ENCODE data around the gene HOXC11.

HOXC11 gene

GRCh38 chr12:54025499-54026405 is 52.8 kb downstream of the HOXC11 start:
- DNase-seq (ENCODE audit: low read depth) = no peak
- TF ChIP-seq CTCF (IDR thresholded peaks at IDR 0.05; ENCODE audit: low read depth, low read length, missing control alignments) = no peak
- in situ Hi-C loops (cut with HindIII; ENCODE audit: low sequenced_read_pairs) = no loop called here
- H3K4me3 ChIP-seq (ENCODE audit: low read depth, low read length) = no peak overlapping the region

GRCh38 chr12:54026640-54027441 is 53.9 kb downstream of the HOXC11 start:
- in situ Hi-C loops (cut with HindIII; ENCODE audit: low sequenced_read_pairs) = no loop called here
- no peak for TF ChIP-seq CTCF (IDR thresholded peaks at IDR 0.05; ENCODE audit: low read depth, low read length, missing control alignments)
- no peak overlapping the region for H3K4me3 ChIP-seq (ENCODE audit: low read depth, low read length)
- DNase-seq (ENCODE audit: low read depth) = no peak

All from astrocyte of the cerebellum (primary cell).